Activated T-cell treated with anti-CD3 and anti-CD28 coated beads, Interleukin-2, amount 50 U/mL, for 24 hours (primary cell): ENCODE measurements around the gene ASPRV1.
"Not testable (repeated sequence)": the region's sequence is repeated elsewhere in the genome, so short reads cannot be mapped to it uniquely, and the experiment has no call there.

Experiments
- DNase-seq: peaks from one replicate; pipeline ENCODE4 v3.0.0-alpha.2; 2020
- H3K27ac Mint-ChIP-seq: 2 replicates; pipeline ENCODE4 v1.8.0; 2020; ENCODE audit warnings: mild to moderate bottlenecking, mixed read lengths
- H3K27me3 Mint-ChIP-seq: 2 replicates; pipeline ENCODE4 v1.8.0; 2020; ENCODE audit warnings: mixed read lengths
- H3K36me3 Mint-ChIP-seq: 2 replicates; pipeline ENCODE4 v1.8.0; 2020; ENCODE audit warnings: low read depth, mixed read lengths
- H3K4me1 Mint-ChIP-seq: 2 replicates; pipeline ENCODE4 v1.8.0; 2020; ENCODE audit warnings: low read depth, mixed read lengths
- H3K4me3 Mint-ChIP-seq: 2 replicates; pipeline ENCODE4 v1.8.0; 2020; ENCODE audit warnings: mild to moderate bottlenecking, moderate library complexity, mixed read lengths
- H3K9me3 Mint-ChIP-seq: 2 replicates; pipeline ENCODE4 v1.8.0; 2020; ENCODE audit warnings: mixed read lengths

ASPRV1 gene

GRCh38 chr2:69957965-69958364 lies 3.5 kb downstream of the ASPRV1 start:
- Mint-ChIP-seq H3K27me3 (no peaks in the 10 kb centered on the region), H3K9me3 (no peaks in the 10 kb centered on the region), H3K4me3 (no peak overlapping the region), H3K27ac (no peak overlapping the region), H3K4me1 (peaks cover 2% of the 10 kb centered on the region), H3K36me3 (no peaks in the 10 kb centered on the region)
- peak; percentile 20 for DNase-seq

GRCh38 chr2:69956475-69956979 lies 4.9 kb downstream of the ASPRV1 start:
- Mint-ChIP-seq H3K9me3 (no peaks in the 10 kb centered on the region), H3K4me1 (peaks cover 2% of the 10 kb centered on the region), H3K27me3 (no peaks in the 10 kb centered on the region), H3K4me3 (no peak overlapping the region), H3K27ac (no peak overlapping the region), H3K36me3 (no peaks in the 10 kb centered on the region)
- no peak for DNase-seq

- Mint-ChIP-seq H3K36me3 (no peaks in the 10 kb centered on the region), H3K27ac (no peak overlapping the region), H3K27me3 (no peaks in the 10 kb centered on the region), H3K4me3 (no peak overlapping the region), H3K4me1 (peaks cover 2% of the 10 kb centered on the region), H3K9me3 (no peaks in the 10 kb centered on the region)
- peak; percentile 13 for DNase-seq
These were observed 6.4 kb downstream of the ASPRV1 start for GRCh38 chr2:69955029-69955428.

- H3K27ac Mint-ChIP-seq, result no peak overlapping the region
- no peak for DNase-seq
These were observed 7.3 kb downstream of the ASPRV1 start for GRCh38 chr2:69954084-69954483.

GRCh38 chr2:69952336-69953115 lies 8.9 kb downstream of the ASPRV1 start:
- Mint-ChIP-seq H3K9me3 (no peaks in the 10 kb centered on the region), H3K27me3 (no peaks in the 10 kb centered on the region), H3K36me3 (no peaks in the 10 kb centered on the region), H3K4me1 (peaks cover 6% of the 10 kb centered on the region), H3K4me3 (no peak overlapping the region), H3K27ac (no peak overlapping the region)
- DNase-seq, result no peak

More at GRCh38 chr2:69954084-69954483, 7.3 kb downstream of the ASPRV1 start:
- no peaks in the 10 kb centered on the region for H3K36me3 Mint-ChIP-seq
- no peaks in the 10 kb centered on the region for H3K27me3 Mint-ChIP-seq
- no peak overlapping the region for H3K4me3 Mint-ChIP-seq
- peaks cover 2% of the 10 kb centered on the region for H3K4me1 Mint-ChIP-seq
- H3K9me3 Mint-ChIP-seq, result no peaks in the 10 kb centered on the region

GRCh38 chr2:69950671-69951070 lies 10.8 kb downstream of the ASPRV1 start:
- H3K9me3 Mint-ChIP-seq, DNase-seq, H3K4me3 Mint-ChIP-seq, H3K27me3 Mint-ChIP-seq, H3K36me3 Mint-ChIP-seq, H3K27ac Mint-ChIP-seq: not testable (repeated sequence)
- peaks cover 25% of the 10 kb centered on the region for H3K4me1 Mint-ChIP-seq

GRCh38 chr2:69950241-69950640 lies 11.2 kb downstream of the ASPRV1 start:
- H3K27me3 Mint-ChIP-seq, result no peaks in the 10 kb centered on the region
- no peak overlapping the region for H3K27ac Mint-ChIP-seq
- H3K4me3 Mint-ChIP-seq, result no peak overlapping the region
- H3K4me1 Mint-ChIP-seq, result peaks cover 29% of the 10 kb centered on the region
- no peaks in the 10 kb centered on the region for H3K36me3 Mint-ChIP-seq
- H3K9me3 Mint-ChIP-seq, result no peaks in the 10 kb centered on the region
- DNase-seq, result no peak

GRCh38 chr2:69948963-69949645 lies 12.3 kb downstream of the ASPRV1 start:
- DNase-seq, result no peak
- H3K4me3 Mint-ChIP-seq, result no peak overlapping the region
- H3K4me1 Mint-ChIP-seq, result peaks cover 37% of the 10 kb centered on the region
- no peaks in the 10 kb centered on the region for H3K27me3 Mint-ChIP-seq
- no peaks in the 10 kb centered on the region for H3K36me3 Mint-ChIP-seq
- H3K27ac Mint-ChIP-seq, result no peak overlapping the region
- H3K9me3 Mint-ChIP-seq, result no peaks in the 10 kb centered on the region

GRCh38 chr2:69948032-69948962 lies 13.1 kb downstream of the ASPRV1 start:
- Mint-ChIP-seq H3K4me3 (no peak overlapping the region), H3K27me3 (no peaks in the 10 kb centered on the region), H3K36me3 (peaks cover 7% of the 10 kb centered on the region), H3K27ac (no peak overlapping the region), H3K9me3 (no peaks in the 10 kb centered on the region), H3K4me1 (peaks cover 42% of the 10 kb centered on the region)
- no peak for DNase-seq

GRCh38 chr2:69947325-69947931 lies 14.0 kb downstream of the ASPRV1 start:
- H3K4me3 Mint-ChIP-seq, result no peak overlapping the region
- no peak for DNase-seq
- H3K36me3 Mint-ChIP-seq, result peaks cover 12% of the 10 kb centered on the region
- H3K27me3 Mint-ChIP-seq, result no peaks in the 10 kb centered on the region
- H3K27ac Mint-ChIP-seq, result peak overlapping the region; percentile 81
- peaks cover 46% of the 10 kb centered on the region for H3K4me1 Mint-ChIP-seq
- H3K9me3 Mint-ChIP-seq, result no peaks in the 10 kb centered on the region

GRCh38 chr2:69946351-69947324 lies 14.8 kb downstream of the ASPRV1 start:
- DNase-seq, result peak; percentile 64
- no peaks in the 10 kb centered on the region for H3K27me3 Mint-ChIP-seq
- H3K4me3 Mint-ChIP-seq, result no peak overlapping the region
- peaks cover 46% of the 10 kb centered on the region for H3K4me1 Mint-ChIP-seq
- peaks cover 20% of the 10 kb centered on the region for H3K36me3 Mint-ChIP-seq
- no peaks in the 10 kb centered on the region for H3K9me3 Mint-ChIP-seq
- peak overlapping the region; percentile 81 for H3K27ac Mint-ChIP-seq

GRCh38 chr2:69945941-69946340 lies 15.5 kb downstream of the ASPRV1 start:
- Mint-ChIP-seq H3K9me3 (no peaks in the 10 kb centered on the region), H3K27me3 (no peaks in the 10 kb centered on the region), H3K4me3 (peak overlapping the region; percentile 8), H3K4me1 (peaks cover 46% of the 10 kb centered on the region), H3K36me3 (peaks cover 25% of the 10 kb centered on the region), H3K27ac (peak overlapping the region; percentile 22)
- no peak for DNase-seq

- Mint-ChIP-seq H3K36me3 (peaks cover 30% of the 10 kb centered on the region), H3K27me3 (no peaks in the 10 kb centered on the region), H3K9me3 (no peaks in the 10 kb centered on the region), H3K27ac (peak overlapping the region; percentile 22), H3K4me3 (peak overlapping the region; percentile 8), H3K4me1 (peaks cover 46% of the 10 kb centered on the region)
- no peak for DNase-seq
These were observed 16.0 kb downstream of the ASPRV1 start for GRCh38 chr2:69945441-69945840.
